ENCODE results near the gene SCN5A.

SCN5A gene

DNA sequence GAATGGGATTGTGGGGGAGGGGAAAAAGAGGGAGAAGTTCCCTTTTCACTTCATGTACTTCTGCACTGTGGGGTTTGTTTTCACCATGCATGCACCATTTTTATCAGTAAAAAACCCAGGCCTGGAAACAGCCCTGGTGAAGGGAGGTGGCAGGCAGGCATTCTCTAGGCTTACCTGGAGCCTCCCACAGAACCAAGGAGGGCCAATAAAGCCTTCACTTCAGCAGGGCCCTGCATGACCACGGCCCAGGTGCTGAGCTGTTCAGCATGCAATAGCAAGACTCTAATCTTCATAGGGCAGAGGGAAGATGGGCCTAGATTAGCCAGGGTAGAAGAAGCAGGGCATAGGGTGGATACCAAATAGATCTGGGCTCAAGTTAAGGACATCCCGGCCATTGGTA, 49.6 kb downstream of the SCN5A start:
- DNase-seq, result no peak

DNA sequence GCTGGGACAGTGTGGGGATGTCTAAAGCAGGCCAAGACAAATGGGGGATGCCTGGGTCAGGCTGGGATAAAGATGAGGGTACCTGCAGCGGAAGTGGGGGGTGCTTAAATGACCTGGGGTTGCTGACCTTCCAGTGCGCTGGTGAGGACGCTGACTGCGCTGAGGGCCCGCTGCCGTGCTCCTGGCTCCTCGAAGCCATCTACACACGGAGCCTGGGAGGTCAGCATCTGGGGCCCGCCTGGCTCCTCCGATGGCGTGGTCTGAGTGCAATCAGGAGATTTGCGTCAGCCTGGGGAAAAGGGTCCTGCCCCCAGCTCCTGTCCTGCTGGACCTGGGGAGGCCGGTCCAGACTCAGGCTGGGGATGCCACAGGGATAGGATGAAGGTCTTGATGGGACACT, 50.7 kb downstream of the SCN5A start:
- DNase-seq, result no peak

DNA sequence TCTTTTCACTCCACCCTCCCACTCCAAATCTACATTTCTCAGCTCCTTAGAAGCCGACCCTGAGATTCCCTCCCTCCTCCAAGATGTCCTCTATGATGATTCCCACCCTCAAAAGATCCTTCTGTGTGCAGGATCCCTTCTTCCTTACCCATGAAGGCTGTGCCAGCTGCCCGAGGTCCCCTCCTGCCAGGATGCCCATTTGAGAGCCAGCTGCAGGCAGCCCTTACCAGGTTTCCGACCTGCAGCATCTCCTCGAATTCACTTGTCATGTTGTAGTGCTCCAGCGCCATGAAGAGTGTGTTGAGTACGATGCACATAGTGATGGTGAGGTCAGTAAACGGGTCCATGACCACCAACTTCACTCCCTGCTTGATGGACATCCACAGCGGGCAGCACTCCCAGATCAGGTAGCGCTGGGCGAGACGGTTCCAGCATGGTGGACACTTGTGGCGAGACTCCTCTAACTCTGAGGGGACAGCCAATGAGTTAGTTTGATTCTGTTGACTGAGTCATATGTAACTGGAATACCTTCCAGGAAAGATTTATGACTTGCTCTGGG, 51.9 kb downstream of the SCN5A start:
- DNase-seq, result no peak

DNA sequence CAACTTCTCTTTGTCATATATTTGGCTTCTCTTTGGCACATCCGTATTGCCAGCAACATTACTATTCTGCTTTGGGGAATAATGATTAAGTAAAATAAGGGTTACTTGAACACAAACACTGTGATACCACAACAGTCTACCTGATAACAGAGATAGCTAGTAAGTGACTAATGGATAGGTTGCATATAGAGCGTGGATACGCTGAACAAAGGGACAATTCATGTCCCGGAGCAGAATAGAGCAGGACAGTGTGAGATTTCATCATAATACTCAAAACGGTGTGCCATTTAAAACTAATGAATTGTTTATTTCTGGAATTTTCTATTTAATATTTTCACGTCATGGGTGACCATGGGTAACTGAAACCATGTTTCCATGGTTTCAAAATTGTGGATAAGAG, 54.1 kb downstream of the SCN5A start:
- no peak for DNase-seq

DNA sequence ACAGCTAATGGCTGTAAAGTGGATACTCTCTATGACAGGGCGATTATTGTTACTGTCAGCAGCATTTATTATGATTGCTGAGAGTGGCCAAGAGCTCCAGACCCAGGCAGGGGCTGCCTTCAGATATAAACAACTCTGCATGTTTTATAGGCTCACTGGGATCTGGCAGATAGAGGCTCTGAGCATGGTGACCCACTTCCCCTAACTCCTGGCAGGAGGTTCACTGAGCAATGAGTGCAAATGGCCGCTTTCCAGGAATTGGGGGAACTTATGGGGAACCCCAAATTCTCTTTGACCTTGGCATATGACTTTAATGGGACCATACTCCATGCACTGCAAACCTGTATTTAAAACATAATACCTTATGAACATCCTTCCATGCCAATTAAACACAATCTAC, 59.0 kb downstream of the SCN5A start:
- DNase-seq, result no peak

DNA sequence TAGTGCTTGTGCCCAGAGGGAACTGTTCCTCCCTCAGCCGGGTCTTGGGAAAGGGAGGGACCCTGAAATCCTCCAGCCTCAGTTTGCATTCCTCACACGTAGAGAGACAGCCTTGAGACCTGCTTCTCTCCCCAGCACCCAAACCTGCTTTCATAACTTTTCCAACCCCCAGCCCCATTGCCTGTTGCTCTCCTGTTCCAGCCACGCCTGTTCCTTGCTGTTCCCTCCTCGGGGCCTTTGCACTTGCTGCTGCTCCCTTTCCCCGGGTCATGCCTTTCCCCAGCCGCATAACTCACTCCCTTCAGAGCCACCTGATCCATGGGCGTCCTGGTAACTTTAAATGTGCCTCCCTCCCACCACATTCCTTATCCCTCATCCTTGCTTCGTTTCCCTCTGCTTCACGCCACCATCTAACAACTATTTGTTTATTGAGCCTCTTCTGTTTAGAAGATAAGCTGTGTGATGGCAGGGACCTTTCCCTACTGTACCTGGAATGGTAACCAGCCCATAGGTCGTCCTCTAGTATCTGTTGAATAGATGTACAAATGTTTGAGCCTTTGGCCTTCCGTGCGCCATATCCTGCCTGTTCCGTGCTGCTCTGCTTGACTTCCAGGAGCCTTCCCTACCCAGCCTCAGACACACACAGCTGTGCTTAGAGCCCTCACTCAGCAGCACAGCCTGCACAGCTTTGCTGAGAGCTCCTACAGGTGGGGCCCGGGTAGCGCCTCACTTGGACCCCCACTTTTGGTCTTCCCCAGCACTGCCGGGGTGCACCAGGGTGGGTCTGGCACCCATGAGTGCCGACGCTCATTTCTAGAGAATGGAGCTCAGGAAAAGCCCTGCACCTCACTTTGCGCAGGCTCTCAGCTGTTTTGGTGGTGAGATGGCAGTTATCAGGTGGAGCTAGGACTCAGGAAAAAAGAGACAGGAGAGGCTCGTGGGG, 60.2 kb downstream of the SCN5A start:
- DNase-seq, result no peak

DNA sequence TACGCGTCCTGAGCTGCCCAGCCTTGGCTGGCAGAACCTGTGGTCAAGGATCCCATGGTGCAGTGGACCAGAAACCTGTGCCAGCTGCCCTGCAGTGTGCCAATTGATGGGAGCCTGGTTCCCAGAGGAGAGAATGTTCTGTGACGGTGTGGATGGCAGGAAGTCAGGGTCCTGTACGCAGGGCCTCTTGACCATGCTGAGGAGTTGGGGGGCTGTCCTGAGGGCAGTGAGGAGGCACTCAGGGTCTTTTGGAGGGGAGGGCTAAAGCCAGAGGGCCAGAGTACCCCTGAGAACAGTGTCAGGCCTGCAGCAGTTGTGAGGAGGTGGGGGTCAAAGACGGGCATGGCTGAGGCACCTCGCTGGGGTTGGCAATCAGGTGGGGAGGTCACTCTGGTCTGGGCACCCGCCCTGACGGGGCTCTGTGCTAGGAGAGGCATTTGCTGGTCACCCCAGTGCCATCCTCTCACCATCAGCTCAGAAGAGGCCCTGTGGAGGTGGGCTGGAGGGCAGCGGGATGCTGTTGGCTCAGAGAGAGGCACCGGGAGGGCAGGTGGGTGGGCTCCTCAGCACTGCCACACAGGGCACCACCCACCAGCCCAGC, 61.0 kb downstream of the SCN5A start:
- no peak for DNase-seq

DNA sequence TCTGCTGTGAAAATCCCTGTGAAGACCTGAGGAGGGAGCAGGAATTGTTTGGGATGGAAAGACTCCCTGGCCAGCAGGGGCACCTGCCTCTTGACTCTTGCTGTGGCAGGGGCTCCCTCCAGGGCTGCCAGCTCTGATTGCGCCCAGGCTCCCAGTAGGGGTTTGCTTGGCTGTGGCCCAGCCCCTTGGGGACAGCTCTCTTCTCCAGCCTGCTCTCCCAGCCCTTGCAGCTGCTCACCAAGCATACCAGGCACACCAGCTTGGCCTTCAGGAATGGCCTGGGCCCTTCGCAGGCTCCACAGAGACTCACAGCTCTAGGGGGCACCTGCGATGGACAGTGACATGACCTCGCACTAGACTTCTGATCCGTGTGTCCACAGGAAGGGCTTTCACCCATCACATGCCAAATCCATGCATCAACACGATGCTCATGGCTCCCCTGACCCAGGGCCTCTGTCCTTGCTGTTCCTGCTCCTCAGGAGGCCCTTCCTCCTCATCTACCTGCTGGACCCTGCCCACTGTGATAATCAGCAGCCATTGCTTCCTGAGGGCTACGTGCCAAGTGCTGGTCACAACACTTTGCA, 61.8 kb downstream of the SCN5A start:
- DNase-seq, result no peak

DNA sequence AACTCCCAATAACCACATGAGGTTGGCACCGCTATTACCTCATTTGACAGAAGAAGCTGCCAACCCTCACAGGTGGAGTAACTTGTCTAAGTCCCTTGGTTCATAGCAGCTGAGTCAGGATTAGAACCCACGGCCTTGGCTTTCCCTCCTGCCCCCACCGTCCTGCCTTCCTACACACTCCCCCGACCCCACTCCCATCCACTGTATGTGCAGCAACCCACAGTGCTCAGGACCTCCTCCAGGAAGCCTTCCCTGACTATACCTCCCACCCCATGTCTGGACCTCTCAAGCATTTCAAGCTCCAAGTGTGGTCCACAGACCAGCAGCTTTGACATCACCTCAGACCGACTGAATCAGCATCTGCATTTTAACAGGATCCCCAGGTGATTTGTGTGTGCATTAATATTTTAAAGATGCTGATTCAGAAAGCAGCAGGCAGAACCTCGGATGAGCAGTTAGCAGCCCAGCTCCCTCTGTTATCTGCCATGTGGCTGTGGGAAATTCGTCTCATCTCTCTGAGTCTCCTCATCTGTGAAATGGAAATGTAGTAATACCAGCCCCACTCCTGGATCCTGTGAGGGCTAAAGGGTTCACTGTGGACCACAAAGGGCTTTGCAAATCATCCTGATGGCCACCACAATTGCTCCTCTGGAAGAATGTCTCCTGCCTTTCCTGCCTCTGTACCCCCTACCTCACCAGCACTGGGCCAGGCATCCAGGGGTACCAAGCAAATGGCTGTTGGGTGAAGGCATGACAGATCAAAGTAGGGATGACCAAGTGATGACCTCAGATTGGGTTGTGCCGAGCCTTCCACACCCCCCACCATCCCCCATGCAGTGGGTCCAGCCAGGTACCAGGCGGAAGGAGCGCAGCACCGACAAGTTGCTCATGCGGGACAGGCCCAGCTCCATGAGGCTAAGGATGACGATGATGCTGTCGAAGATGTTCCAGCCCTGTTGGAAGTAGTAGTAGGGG, 62.7 kb downstream of the SCN5A start:
- DNase-seq, result no peak

DNA sequence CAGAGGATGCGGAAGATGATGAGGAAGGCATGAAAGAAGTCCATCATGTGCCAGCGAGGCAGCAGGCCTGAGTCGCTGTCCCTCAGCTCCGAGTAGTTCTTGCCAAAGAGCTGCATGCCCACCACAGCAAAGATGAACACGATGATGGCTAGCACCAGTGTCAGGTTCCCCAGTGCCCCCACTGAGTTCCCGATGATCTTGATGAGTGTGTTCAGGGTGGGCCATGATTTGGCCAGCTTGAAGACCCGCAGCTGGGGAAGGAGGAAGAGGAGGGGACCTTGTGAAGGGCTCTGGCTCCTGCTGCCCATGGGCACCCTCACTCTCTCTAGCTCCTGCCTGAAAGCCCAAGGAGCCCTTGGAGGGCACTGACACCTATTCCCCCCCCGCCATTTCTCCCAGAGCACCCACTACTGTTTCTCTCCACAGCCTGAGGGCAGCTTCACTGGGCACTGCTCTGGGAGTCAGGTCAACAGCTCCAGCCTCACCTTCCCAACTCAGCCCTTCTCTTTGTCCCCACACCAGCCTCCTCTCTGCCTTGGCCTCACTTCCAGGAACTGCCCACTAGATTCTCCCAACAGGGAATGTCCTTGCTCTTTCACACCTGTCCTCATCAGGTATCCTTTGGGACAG, 63.6 kb downstream of the SCN5A start:
- no peak for DNase-seq

DNA sequence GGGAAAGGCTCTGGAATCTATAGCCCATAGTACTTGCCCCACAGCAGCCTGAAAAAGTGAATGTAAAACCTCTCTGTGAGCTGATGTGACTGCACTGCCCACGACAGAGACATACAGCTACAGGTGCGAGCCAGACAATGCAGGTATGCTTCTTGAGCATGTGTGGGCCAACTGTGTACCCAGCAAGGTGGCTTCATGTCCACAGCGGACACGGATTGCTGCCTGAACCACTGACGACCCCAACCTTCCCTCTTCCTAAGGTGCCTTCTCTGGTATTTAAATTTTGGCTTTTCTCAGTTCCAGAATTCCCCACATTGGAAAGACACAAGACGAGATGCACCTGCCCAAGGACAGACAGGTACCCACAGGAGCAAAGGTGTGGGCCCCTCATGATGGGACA, 65.8 kb downstream of the SCN5A start:
- no peak for DNase-seq

DNA sequence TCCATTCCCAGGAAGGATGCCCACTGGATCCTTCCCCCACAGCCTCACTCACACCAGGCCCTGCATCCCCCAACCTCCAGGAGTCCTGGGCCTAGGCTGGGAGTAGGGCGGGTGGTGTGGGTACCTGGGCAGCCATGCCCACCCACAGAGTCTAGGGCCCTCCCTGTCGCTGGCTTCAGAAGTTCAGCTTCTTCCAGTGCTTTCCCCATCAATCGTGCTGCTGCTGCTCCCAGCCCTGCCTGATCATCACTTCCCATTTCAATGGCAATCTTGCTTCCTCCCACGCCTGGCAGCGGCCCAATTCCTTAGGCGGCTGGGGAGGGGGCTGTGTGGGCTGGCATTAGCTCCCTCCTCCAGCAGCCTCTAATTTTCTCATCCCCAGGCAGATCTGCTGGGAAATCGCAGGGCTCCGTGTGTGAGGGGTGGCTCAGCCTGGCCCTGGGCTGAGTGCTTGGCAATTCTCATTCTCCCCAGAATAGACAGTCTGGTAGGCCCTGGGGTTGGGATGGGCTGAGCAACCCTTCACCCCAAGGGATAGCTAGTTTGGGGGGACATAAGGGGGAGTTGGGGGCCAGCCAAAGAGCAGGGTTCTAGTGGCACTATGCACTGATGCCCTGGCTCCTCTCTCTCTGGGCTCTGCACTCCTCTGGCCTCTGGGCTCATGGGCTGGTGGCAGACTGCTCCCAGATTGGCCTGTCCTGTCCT, 66.4 kb downstream of the SCN5A start:
- no peak for DNase-seq

DNA sequence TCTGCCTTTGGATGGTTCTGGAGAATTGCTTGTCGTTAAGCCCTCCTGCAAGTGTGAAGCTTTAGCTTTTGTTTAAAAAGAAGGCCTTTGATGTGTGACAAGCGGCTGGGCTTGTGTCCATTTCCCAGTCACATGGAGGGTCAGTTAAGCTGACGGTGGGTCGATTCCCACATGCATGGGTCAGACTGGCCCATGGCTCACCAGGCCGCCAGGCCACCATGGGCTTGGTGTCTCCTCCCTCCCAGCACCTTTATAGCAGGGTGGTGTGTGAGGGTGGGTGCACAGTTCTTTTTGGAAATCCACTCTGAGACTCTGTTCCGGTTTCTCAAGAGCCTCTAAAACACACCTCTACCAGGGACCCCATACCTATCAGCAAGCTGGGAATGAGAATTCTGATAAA, 67.2 kb downstream of the SCN5A start:
- DNase-seq, result no peak

DNA sequence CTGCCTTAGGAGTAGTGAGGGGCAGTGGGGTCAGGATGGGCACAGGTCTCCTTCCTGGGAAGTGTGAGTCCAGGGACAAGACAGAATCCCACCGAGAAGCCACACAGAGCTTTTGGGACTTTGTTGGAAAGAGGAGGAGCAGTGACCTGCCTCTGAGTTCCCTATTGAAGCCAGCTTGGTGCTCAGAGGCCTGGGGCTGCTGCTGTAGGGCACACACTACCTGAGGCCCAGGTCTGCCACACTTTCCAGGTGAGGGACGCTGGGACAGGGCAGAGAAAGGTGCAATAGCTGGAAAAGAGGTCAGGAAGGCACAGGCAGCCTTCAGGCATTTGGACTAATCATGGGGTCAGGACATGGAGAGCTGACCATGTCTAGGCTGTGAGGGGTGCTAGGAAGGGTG, 67.7 kb downstream of the SCN5A start:
- no peak for DNase-seq

DNA sequence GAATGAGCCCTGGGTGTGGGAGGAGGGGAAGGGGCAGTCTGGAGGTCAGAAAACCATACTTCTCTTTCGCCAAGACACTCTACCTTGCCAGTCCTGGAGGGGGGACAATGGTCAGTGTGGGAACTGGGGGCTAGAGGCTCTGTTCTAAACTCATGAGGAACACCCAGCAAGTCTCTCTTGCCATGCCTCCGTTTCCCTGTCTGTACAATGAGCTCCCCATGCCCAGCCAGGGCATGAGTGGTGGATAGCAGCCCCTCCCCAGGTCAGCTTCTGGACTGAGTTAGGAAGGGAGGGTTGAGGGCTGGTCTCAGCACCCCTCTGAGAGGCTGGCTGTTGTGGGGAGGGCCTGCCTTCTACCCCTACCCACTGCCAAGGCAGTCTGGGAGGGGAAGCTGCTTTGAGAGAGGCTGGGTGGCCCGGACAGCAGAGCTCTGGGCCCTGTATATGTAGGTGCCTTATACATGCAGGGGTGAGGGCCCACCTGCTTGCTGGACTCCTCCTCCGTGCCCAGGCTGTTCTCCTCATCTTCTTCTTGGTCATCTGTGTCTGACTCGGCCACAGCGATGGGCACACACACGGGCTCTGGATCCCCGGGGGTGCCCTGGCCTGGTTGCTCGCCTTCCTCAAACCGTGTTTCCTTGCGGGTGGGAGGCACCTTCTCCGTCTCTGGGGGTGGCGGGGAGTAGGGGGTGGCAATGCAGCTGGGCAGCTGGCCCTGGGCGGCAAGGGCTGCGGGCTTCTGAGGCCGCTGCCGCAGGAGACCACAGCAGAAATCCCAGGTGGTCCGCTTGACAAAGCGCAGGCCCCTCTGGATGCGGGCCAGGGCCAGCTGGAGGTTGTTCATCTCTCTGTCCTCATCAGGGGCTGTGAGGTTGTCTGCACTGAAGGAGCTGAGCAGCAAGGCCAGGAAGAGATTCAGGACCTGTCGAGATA, 68.8 kb downstream of the SCN5A start:
- no peak for DNase-seq

DNA sequence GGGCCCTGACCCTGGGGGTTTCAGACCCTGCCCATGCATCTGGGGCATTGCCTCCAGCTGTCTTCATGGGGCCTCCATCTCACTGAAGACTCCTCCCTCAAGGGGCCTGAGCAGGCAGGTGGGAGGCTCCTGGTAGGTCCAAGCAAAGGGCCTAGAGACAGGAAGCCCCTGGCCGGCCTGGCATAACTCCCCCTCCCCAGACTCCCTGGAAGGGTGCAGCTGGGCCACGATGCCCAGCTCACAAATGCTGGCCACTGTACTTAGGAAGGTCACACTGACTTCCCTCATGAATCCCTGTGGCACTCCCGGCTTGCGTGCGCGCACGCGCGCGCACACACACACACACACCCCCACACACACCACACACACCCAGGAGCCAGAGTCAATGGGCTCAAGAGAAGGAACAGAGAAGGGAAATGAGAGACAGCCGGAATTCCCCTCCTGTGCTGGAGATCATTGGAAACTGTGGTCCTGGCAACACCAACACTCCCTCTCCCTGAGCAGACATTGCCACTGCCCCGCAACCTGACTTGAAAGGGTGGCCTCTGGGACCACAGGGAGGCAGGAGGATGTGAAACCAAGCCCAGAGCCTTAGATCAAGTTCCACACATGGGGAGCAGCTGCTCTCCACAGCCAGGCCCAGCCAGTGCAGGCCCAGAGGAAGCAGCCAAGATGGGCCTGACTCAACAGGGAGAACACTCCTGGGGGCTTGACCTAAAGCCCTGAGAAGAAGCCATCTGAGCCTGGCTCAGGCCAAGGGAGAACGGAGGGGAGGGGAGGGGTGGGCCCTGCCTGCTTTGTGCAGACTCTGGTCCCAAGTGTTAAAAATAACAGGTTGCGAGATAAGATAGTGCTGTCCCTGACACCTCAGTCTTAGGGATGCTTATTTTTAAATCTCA, 69.7 kb downstream of the SCN5A start:
- DNase-seq, result no peak

DNA sequence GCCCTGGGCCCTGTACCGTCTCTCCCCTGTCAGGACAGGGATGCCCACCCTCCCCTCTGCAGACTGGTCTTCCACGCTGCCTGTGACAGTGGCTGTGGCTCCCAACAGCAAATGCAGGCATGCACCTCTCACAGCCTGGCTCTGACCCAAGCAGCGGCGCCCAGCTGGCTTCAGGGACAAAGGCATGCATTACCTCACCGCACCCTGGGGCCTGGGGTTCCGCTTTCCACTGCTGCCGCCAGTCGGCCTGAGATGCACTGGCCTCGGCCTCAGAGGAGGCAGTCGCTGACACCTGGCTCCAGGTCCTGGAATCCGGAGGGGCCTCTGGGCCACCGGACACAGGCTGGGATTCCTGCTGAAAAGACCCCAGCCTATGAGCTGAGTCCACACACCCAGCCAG, 70.3 kb downstream of the SCN5A start:
- peak; percentile 6 for DNase-seq

DNA sequence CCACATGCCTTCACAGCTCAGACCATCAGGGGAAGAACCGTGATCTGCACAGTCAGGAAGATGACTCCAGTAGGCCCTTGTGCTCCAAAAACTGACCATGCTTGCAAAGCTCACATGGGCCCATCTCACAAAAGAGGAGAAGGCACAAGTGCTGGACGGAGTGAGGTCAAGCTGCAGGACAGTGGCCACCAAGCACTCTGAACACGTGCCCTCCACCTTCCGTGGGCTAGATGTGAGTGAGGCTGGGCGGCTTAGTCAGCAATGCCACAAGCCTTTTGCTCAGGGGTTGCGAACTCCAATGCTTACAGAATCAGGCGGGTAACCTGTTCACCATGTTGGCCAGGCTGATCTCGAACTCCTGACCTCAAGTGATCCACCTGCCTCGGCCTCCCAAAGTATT, 70.9 kb downstream of the SCN5A start:
- no peak for DNase-seq

DNA sequence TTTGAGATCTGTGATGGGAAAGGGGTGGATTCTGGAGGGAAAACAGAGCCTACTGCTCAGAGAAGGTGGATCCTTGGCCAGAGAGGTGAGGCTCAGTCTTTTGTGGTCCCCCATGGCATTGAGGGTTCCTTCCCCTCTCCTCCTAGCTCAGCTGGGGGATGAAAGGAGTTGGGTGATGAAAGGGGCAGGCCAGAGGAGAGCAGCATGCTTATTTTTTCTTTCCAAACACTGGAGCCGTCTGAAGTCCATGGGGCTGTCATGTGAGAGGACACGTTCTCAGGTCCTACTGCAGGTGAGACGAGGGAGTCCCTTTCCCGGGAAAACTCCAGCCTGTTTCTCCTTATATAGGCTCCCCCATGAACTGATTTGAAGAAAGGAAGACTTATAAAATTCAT, 71.4 kb downstream of the SCN5A start:
- DNase-seq, result no peak
